HepG2 (cell line): Measurements from ENCODE around the gene XPO5. TPM values are rescaled to one million over a fixed set of nuclear protein-coding genes. Genes with fewer than 3 reads are reported as not detected.

Source experiments
- AGO1 ChIP-seq: fragments of 200-400 bp; formaldehyde crosslinking; IDR thresholded peaks from 2 replicates; pipeline ENCODE4 v1.6.1; 2017; ENCODE audit warnings: mild to moderate bottlenecking, low read depth, low read length, moderate library complexity; ENCODE audit not compliant: poor library complexity, severe bottlenecking
- FLYWCH1 ChIP-seq: sonication (generic); formaldehyde crosslinking; IDR thresholded peaks from 2 replicates; pipeline ENCODE4 v1.8.1; 2023; ENCODE audit warnings: mild to moderate bottlenecking, missing genetic modification reagents
- FOXM1 ChIP-seq: sonication (generic); formaldehyde crosslinking; IDR thresholded peaks from 2 replicates; pipeline ENCODE4 v1.5.0; 2020; ENCODE audit warnings: missing genetic modification reagents
- HMG20B ChIP-seq: conservative IDR thresholded peaks from 2 replicates; pipeline ENCODE4 v1.6.1; 2016; ENCODE audit warnings: missing genetic modification reagents, missing compliant biosample characterization
- NFRKB ChIP-seq: fragments of 450-650 bp; IDR thresholded peaks from 2 replicates; pipeline ENCODE4 v1.6.1; 2017
- NKX3-1 ChIP-seq: sonication (generic); formaldehyde crosslinking; IDR thresholded peaks from 2 replicates; pipeline ENCODE4 v1.5.0; 2020; ENCODE audit warnings: missing genetic modification reagents
- NRL ChIP-seq: sonication (generic); formaldehyde crosslinking; IDR thresholded peaks from 2 replicates; pipeline ENCODE4 v1.5.0; 2020; ENCODE audit warnings: missing genetic modification reagents, mild to moderate bottlenecking, moderate library complexity, borderline replicate concordance
- PCBP1 ChIP-seq: fragments of 200-400 bp; formaldehyde crosslinking; IDR thresholded peaks from 2 replicates; pipeline ENCODE4 v1.6.1; 2017; ENCODE audit warnings: mild to moderate bottlenecking, low read depth, low read length, borderline replicate concordance
- SNAI1 ChIP-seq: sonication (generic); formaldehyde crosslinking; IDR thresholded peaks from 2 replicates; pipeline ENCODE4 v1.5.0; 2020; ENCODE audit warnings: mild to moderate bottlenecking, missing genetic modification reagents, borderline replicate concordance
- SNRNP70 ChIP-seq: fragments of 200-400 bp; formaldehyde crosslinking; IDR thresholded peaks from 2 replicates; pipeline ENCODE4 v1.6.1; 2017; ENCODE audit warnings: mild to moderate bottlenecking, low read depth, low read length, moderate library complexity
- SOX6 ChIP-seq, 2 experiments: fragments of 450-650 bp in 1 of 2; sonication (generic) in 1 of 2; formaldehyde crosslinking in 1 of 2; IDR thresholded peaks; 2 replicates each; pipeline versions ENCODE4 v1.4.0 to v1.6.1; 2017 to 2020; ENCODE audit warnings: antibody characterized with exemption in 1 of 2, mild to moderate bottlenecking in 1 of 2, missing genetic modification reagents in 1 of 2
- TAF15 ChIP-seq: fragments of 200-400 bp; formaldehyde crosslinking; IDR thresholded peaks from one replicate; pipeline ENCODE4 v1.6.1; 2018; ENCODE audit warnings: mild to moderate bottlenecking, low read depth, low read length; ENCODE audit not compliant: poor library complexity, severe bottlenecking
- ZFP82 ChIP-seq: sonication (generic); formaldehyde crosslinking; IDR thresholded peaks from 2 replicates; pipeline ENCODE4 v1.5.1; 2020; ENCODE audit warnings: mild to moderate bottlenecking, missing genetic modification reagents, borderline replicate concordance
- ZKSCAN1 ChIP-seq: fragments of 150-350 bp; IDR thresholded peaks from 2 replicates; pipeline ENCODE4 v1.6.1; 2014; ENCODE audit warnings: low read length
- ZNF10 ChIP-seq: sonication (generic); formaldehyde crosslinking; IDR thresholded peaks from 2 replicates; pipeline ENCODE4 v1.4.0; 2020; ENCODE audit warnings: mild to moderate bottlenecking, low read depth, missing genetic modification reagents, borderline replicate concordance
- ZNF460 ChIP-seq: sonication (generic); formaldehyde crosslinking; IDR thresholded peaks from 2 replicates; pipeline ENCODE4 v1.5.1; 2020; ENCODE audit warnings: missing genetic modification reagents, mild to moderate bottlenecking, borderline replicate concordance
- ZNF556 ChIP-seq: sonication (generic); formaldehyde crosslinking; IDR thresholded peaks from 2 replicates; pipeline ENCODE4 v1.4.0; 2020; ENCODE audit warnings: mild to moderate bottlenecking, missing genetic modification reagents, borderline replicate concordance
- ZNF577 ChIP-seq: sonication (generic); formaldehyde crosslinking; IDR thresholded peaks from 2 replicates; pipeline ENCODE4 v1.4.0; 2020; ENCODE audit warnings: mild to moderate bottlenecking, low read depth, missing genetic modification reagents, borderline replicate concordance
- ZNF781 ChIP-seq: sonication (generic); formaldehyde crosslinking; IDR thresholded peaks from 2 replicates; pipeline ENCODE4 v1.5.1; 2020; ENCODE audit warnings: borderline replicate concordance, mild to moderate bottlenecking, missing genetic modification reagents; ENCODE audit errors: not compliant biosample characterization
- ZNF792 ChIP-seq: IDR thresholded peaks from 2 replicates; pipeline ENCODE4 v1.6.1; 2016
- polyA plus RNA-seq, 8 experiments: library from polyadenylated mRNA; depleted of rRNA in 3 of 8; stranded (reverse) in 7 of 8; unstranded in 1 of 8; fragments of >200 nt; fragmentation: Illumina TruSeq in 4 of 8; extraction: Trizol in 4 of 8; gene quantifications; 2 replicates each; pipeline versions ENCODE4 v1.2.1 to v1.2.3, GENCODE V29; 2011 to 2016; ENCODE audit warnings: low read depth in 4 of 8, missing spikeins in 1 of 8, mixed read lengths in 1 of 8; ENCODE audit not compliant: insufficient read depth in 1 of 8
- total RNA-seq, 5 experiments: library from RNA; depleted of rRNA; stranded (reverse); fragments of >200 nt; fragmentation: Illumina TruSeq; extraction: Trizol; gene quantifications; 2 replicates each; pipeline ENCODE4 v1.2.3, GENCODE V29; 2016; ENCODE audit warnings: low read depth in 1 of 5
- TF ChIP-seq, protein P1 (sequence below): sonication (generic); formaldehyde crosslinking; IDR thresholded peaks from 2 replicates; pipeline ENCODE4 v1.5.1; 2020; ENCODE audit warnings: mild to moderate bottlenecking, moderate library complexity, missing genetic modification reagents
- TF ChIP-seq, protein P2 (sequence below): sonication (generic); formaldehyde crosslinking; IDR thresholded peaks from 2 replicates; pipeline ENCODE4 v1.4.0; 2020; ENCODE audit warnings: mild to moderate bottlenecking, missing genetic modification reagents
- TF ChIP-seq, protein P3 (sequence below): sonication (generic); formaldehyde crosslinking; IDR thresholded peaks from 2 replicates; pipeline ENCODE4 v1.8.0; 2022; ENCODE audit warnings: mild to moderate bottlenecking, missing genetic modification reagents

The XPO5 gene
- total and polyA plus RNA-seq, 2 of the 13 experiments (the other 11 are each of a cell fraction or from before 2014, with no cell fraction given): 52.2 to 68.0 TPM

DNA sequence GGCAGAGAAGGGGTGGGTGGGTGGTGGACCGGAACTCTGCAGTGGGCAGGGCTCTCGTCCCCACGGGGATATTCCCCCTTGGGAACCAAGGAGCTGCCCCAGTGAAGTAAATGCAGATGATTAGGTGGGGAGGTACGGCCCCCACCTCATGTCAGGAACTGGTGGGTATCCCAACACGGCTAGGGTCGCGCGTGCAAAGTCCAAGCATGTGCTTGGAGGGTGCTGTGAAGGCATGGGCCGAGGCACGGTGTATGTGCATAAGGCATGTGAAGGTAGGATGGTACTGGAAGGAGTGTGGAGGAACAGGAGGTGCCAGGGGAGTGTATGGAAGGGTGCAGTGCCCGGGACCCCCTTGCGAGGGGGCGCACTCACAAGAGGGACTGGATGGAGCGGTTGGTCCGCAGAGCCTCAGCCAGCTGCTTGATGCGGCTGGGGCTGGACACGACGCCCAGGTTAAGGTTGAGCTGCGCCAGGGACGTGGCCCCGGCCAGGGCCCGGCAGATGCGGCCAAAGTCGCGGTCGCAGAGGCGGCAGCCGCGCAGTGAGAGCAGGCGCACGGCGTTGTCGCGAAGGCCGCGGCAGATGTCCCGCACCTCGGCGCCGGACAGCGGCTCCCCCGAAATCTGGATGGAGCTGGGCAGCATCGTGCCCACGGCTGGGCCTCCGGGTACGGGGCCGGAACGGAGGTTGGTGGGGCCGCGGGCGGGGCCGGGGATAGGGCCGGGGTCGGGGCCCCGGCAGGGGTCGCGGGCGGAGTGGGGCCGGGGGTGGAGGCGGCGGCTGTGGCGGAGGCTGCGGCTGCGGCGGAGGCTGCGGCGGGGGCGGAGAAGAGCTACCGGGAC, 66.5 kb downstream of the XPO5 start (continued):
- TF ChIP-seq, protein P1, sequence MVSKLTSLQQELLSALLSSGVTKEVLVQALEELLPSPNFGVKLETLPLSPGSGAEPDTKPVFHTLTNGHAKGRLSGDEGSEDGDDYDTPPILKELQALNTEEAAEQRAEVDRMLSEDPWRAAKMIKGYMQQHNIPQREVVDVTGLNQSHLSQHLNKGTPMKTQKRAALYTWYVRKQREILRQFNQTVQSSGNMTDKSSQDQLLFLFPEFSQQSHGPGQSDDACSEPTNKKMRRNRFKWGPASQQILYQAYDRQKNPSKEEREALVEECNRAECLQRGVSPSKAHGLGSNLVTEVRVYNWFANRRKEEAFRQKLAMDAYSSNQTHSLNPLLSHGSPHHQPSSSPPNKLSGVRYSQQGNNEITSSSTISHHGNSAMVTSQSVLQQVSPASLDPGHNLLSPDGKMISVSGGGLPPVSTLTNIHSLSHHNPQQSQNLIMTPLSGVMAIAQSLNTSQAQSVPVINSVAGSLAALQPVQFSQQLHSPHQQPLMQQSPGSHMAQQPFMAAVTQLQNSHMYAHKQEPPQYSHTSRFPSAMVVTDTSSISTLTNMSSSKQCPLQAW (CRISPR knock-in tag): no peak
- TF ChIP-seq ZNF10: no peak
- TF ChIP-seq ZNF556: no peak
- no peak for TF ChIP-seq ZNF781 (CRISPR knock-in tag)
- no peak for TF ChIP-seq NKX3-1
- TF ChIP-seq SOX6 (IDR thresholded peaks at IDR 0.05): no peak
- peak; percentile 19; the same call in 1 of the 2 replicates for TF ChIP-seq SOX6 (CRISPR knock-in tag; IDR thresholded peaks at IDR 0.05)
- TF ChIP-seq NFRKB: no peak
- no peak for TF ChIP-seq ZNF577 (CRISPR knock-in tag)
- TF ChIP-seq FOXM1 (CRISPR knock-in tag): no peak
- TF ChIP-seq, protein P2, sequence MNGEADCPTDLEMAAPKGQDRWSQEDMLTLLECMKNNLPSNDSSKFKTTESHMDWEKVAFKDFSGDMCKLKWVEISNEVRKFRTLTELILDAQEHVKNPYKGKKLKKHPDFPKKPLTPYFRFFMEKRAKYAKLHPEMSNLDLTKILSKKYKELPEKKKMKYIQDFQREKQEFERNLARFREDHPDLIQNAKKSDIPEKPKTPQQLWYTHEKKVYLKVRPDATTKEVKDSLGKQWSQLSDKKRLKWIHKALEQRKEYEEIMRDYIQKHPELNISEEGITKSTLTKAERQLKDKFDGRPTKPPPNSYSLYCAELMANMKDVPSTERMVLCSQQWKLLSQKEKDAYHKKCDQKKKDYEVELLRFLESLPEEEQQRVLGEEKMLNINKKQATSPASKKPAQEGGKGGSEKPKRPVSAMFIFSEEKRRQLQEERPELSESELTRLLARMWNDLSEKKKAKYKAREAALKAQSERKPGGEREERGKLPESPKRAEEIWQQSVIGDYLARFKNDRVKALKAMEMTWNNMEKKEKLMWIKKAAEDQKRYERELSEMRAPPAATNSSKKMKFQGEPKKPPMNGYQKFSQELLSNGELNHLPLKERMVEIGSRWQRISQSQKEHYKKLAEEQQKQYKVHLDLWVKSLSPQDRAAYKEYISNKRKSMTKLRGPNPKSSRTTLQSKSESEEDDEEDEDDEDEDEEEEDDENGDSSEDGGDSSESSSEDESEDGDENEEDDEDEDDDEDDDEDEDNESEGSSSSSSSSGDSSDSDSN (CRISPR knock-in tag): peak; percentile 51; the same call in 1 of the 2 replicates
- 0 out of 2 replicates have a peak, but pooled peaks have one; percentile 16 for TF ChIP-seq NRL (CRISPR knock-in tag)
- no peak for TF ChIP-seq ZKSCAN1
- no peak for TF ChIP-seq HMG20B (CRISPR knock-in tag)
- 0 out of 2 replicates have a peak, but pooled peaks have one; percentile 47 for TF ChIP-seq ZFP82 (CRISPR knock-in tag)
- no peak for TF ChIP-seq AGO1
- no peak for TF ChIP-seq ZNF460 (CRISPR knock-in tag)
- TF ChIP-seq PCBP1: no peak
- no peak for TF ChIP-seq TAF15
- TF ChIP-seq ZNF792 (CRISPR knock-in tag): 0 out of 2 replicates have a peak, but pooled peaks have one; percentile 54
- no peak for TF ChIP-seq FLYWCH1 (CRISPR knock-in tag)
- no peak for TF ChIP-seq SNAI1 (CRISPR knock-in tag)
- TF ChIP-seq, protein P3, sequence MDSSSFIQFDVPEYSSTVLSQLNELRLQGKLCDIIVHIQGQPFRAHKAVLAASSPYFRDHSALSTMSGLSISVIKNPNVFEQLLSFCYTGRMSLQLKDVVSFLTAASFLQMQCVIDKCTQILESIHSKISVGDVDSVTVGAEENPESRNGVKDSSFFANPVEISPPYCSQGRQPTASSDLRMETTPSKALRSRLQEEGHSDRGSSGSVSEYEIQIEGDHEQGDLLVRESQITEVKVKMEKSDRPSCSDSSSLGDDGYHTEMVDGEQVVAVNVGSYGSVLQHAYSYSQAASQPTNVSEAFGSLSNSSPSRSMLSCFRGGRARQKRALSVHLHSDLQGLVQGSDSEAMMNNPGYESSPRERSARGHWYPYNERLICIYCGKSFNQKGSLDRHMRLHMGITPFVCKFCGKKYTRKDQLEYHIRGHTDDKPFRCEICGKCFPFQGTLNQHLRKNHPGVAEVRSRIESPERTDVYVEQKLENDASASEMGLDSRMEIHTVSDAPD (CRISPR knock-in tag): no peak
- no peak for TF ChIP-seq SNRNP70
